HCT116 (cell line): Measurements from ENCODE around the gene PZP. TPM values are rescaled to one million over a fixed set of nuclear protein-coding genes. Genes with fewer than 3 reads are reported as not detected.

ENCODE experiments used
- ATAC-seq: fragments of 200-7000 bp; cut with Tn5 transposase; 2 replicates; pipeline ENCODE4 v1.9.1; 2020; ENCODE audit warnings: mild to moderate bottlenecking, moderate library complexity
- BruUV-seq: library from RNA; stranded (reverse); fragments of 400-500 nt; replicated peaks from 2 replicates; lab custom pipeline; 2021; lab: Mats Ljungman, UMichigan
- CTCF ChIA-PET: fragments of 300-600 bp; sonication (Branson Sonifier 250); formaldehyde crosslinking; loops from one replicate; lab custom pipeline; 2021; ENCODE audit warnings: antibody characterized with exemption; lab: Charles Lee
- POLR2A ChIA-PET: fragments of 300-600, 350-600 bp; sonication (Branson Sonifier 250); formaldehyde crosslinking; loops from one replicate; lab custom pipeline; 2021; ENCODE audit warnings: antibody characterized with exemption; lab: Charles Lee
- RAD21 ChIA-PET, 2 experiments: fragments of 300-600 bp; sonication (Branson Sonifier 250); formaldehyde crosslinking; loops; one replicate each; lab custom pipeline; 2023; ENCODE audit warnings: low total read pairs in 2 of 2; ENCODE audit not compliant: uncharacterized antibody in 2 of 2, unreplicated experiment in 2 of 2, low non-redundant PET in 1 of 2; lab: Charles Lee
- DNase-seq: peaks from one replicate; pipeline ENCODE4 v3.0.0-alpha.2; 2010; ENCODE audit warnings: low read depth, low spot score
- H2AFZ ChIP-seq: fragments of 200-600 bp; shearing (Covaris generic), sonication (generic); 2 replicates; pipeline ENCODE4 v1.6.1; 2017; ENCODE audit warnings: low read depth, mixed run types, mixed read lengths, antibody characterized with exemption, low read length; ENCODE audit not compliant: poor library complexity, severe bottlenecking
- H3K27ac ChIP-seq: 2 replicates; pipeline ENCODE4 v1.5.1; 2012; ENCODE audit warnings: low read depth, low read length
- H3K27me3 ChIP-seq: fragments of 200-600 bp; sonication (generic); 2 replicates; pipeline ENCODE4 v1.6.1; 2016; ENCODE audit warnings: mixed run types, low read length, mixed read lengths; ENCODE audit not compliant: insufficient read depth
- H3K36me3 ChIP-seq, 2 experiments: fragments of 200-500 bp in 1 of 2; fragments of 200-600 bp in 1 of 2; sonication (Bioruptor generic) in 1 of 2; sonication (generic) in 1 of 2; 2 replicates each; pipeline versions ENCODE4 v1.5.1 to v1.6.1; 2014 to 2016; ENCODE audit warnings: low read length in 2 of 2, inconsistent platforms in 1 of 2, mixed read lengths in 1 of 2, mixed run types in 1 of 2; ENCODE audit not compliant: insufficient read depth in 2 of 2, control insufficient read depth in 1 of 2
- H3K4me1 ChIP-seq, 2 experiments: fragments of 200-600 bp in 1 of 2; sonication (generic) in 1 of 2; 2 replicates each; pipeline versions ENCODE4 v1.5.1 to v1.6.1; 2012 to 2017; ENCODE audit warnings: low read length in 2 of 2, inconsistent platforms in 1 of 2, mild to moderate bottlenecking in 1 of 2, mixed read lengths in 1 of 2, mixed run types in 1 of 2, moderate library complexity in 1 of 2; ENCODE audit not compliant: insufficient read depth in 2 of 2, control insufficient read depth in 1 of 2
- H3K4me2 ChIP-seq: fragments of 200-600 bp; sonication (generic); 2 replicates; pipeline ENCODE4 v1.6.1; 2017; ENCODE audit warnings: mixed run types, low read length, mixed read lengths
- H3K4me3 ChIP-seq, 2 experiments: fragments of 200-600 bp in 1 of 2; sonication (generic) in 1 of 2; replicated peaks in 1 of 2; 2 replicates each; pipeline ENCODE4 v1.5.1; 2011 to 2016; ENCODE audit warnings: low read length in 2 of 2, control low read depth in 1 of 2, low read depth in 1 of 2, mild to moderate bottlenecking in 1 of 2, mixed read lengths in 1 of 2, mixed run types in 1 of 2
- H3K79me2 ChIP-seq: fragments of 200-600 bp; sonication (generic); 2 replicates; pipeline ENCODE4 v1.6.1; 2017; ENCODE audit warnings: mild to moderate bottlenecking, mixed run types, low read length, moderate library complexity, mixed read lengths; ENCODE audit not compliant: insufficient read depth
- H3K9ac ChIP-seq: fragments of 200-600 bp; sonication (generic); 2 replicates; pipeline ENCODE4 v1.6.1; 2016; ENCODE audit warnings: low read length, mixed read lengths
- H3K9me2 ChIP-seq: fragments of 200-600 bp; sonication (generic), shearing (Covaris generic); 2 replicates; pipeline ENCODE4 v1.6.1; 2017; ENCODE audit warnings: mixed run types, mild to moderate bottlenecking, moderate library complexity; ENCODE audit not compliant: insufficient read depth
- H3K9me3 ChIP-seq, 2 experiments: fragments of 200-500 bp in 1 of 2; fragments of 200-600 bp in 1 of 2; sonication (Bioruptor generic) in 1 of 2; sonication (generic) in 1 of 2; 2 replicates each; pipeline ENCODE4 v1.6.1; 2014 to 2017; ENCODE audit warnings: low read length in 2 of 2, mixed read lengths in 2 of 2, inconsistent platforms in 1 of 2, low read depth in 1 of 2, mild to moderate bottlenecking in 1 of 2, mixed run types in 1 of 2, moderate library complexity in 1 of 2; ENCODE audit not compliant: control insufficient read depth in 1 of 2, insufficient read depth in 1 of 2
- H4K20me1 ChIP-seq: fragments of 200-600 bp; sonication (generic), shearing (Covaris generic); 2 replicates; pipeline ENCODE4 v1.6.1; 2017; ENCODE audit warnings: mixed run types, mild to moderate bottlenecking, moderate library complexity; ENCODE audit not compliant: insufficient read depth
- ELF1 ChIP-seq: IDR thresholded peaks from 2 replicates; pipeline ENCODE4 v1.6.1; 2012; ENCODE audit warnings: low read depth, borderline replicate concordance
- SIN3A ChIP-seq: IDR thresholded peaks from 2 replicates; pipeline ENCODE4 v1.6.1; 2012; ENCODE audit warnings: low read depth
- intact Hi-C: fragments of 100-400 bp; cut with micrococcal nuclease; formaldehyde crosslinking; loops from 2 replicates; pipeline ENCODE4 v1.10.0; 2022
- total RNA-seq: library from RNA; stranded (reverse); gene quantifications from one replicate; pipeline ENCODE4 v1.2.1, GENCODE V29; 2021; ENCODE audit not compliant: unreplicated experiment

The PZP gene
- total RNA-seq, 1 experiment from 2014 or later, result not detected

DNA sequence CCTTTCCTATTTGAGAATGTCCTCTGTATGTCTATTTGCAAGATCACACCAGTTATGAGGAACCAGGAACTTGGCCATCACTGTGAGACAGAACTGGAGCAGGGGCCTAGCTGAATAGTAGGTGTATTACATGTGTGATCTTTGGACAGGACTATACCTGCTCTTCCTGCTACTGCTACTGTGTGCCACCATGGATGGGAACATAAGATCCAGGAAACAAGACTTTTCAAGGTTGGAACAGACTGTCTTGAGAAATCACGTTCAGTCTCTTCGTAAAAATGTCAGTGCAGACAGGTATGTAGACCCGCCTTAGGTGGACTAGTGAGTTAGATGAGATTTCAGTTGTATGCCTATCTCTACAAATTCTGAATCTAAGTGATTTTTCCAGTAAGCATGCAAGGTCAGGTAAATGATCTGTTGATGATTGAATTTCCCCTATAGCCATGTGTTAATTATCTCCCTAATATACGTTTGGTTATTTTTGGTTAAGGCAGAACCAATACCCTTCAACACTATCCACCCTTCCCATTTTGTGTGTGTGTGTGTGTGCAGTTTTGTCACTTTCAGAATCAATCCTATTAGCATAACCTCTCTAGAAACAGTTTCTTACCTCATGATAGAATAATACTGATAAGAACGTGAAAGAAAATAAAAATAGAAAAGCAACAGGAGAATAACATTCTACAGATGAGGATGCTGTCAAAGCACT, 99.5 kb downstream of the PZP start:
- Histone ChIP-seq H3K27ac (no peak overlapping the region), H3K9me3 (no peaks in the 10 kb centered on the region), H3K79me2 (no peaks in the 10 kb centered on the region), H3K4me2 (no peak overlapping the region), H3K4me3 (no peak overlapping the region), H2AFZ (no peak overlapping the region), H3K27me3 (peaks cover 9% of the 10 kb centered on the region)
- no peak for ATAC-seq
- TF ChIP-seq ELF1, result no peak
- TF ChIP-seq, all 23 proteins: peak for 0
- intact Hi-C loops, result no loop called here
- no peaks in the 10 kb centered on the region for H4K20me1 ChIP-seq
- CTCF ChIA-PET, result no interaction called here
- DNase-seq, result no peak
- BruUV-seq, result no TSS peak
- POLR2A ChIA-PET, result no interaction called here
- H3K9ac ChIP-seq, result no peak overlapping the region
- no peaks in the 10 kb centered on the region for H3K4me1 ChIP-seq
- H3K36me3 ChIP-seq, result no peaks in the 10 kb centered on the region
- RAD21 ChIA-PET, result no interaction called here
- H3K9me2 ChIP-seq, result no peaks in the 10 kb centered on the region

DNA sequence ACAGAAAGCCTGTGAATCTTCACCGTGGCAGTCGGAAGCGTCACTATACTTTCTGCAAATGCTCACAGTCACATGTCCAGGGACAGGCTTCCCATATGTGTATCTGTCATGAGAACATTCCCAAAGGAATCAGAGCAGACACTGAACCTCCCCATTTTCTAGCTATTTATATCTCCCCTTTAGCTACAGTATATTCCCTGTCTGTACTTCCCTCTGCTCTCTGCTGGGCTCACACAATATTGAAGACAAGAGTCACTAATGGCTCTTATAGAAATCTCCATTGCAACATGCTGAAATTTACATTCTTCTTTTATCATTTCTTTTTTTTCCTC, 100.7 kb downstream of the PZP start:
- H2AFZ ChIP-seq, result no peak overlapping the region
- no peak for TF ChIP-seq SIN3A
- TF ChIP-seq, all 23 proteins: peak for 0
- POLR2A ChIA-PET, result no interaction called here
- peaks cover 2% of the 10 kb centered on the region; the same call in 1 of the 2 replicates for H3K27me3 ChIP-seq
- RAD21 ChIA-PET, result no interaction called here
- H3K79me2 ChIP-seq, result no peaks in the 10 kb centered on the region
- no TSS peak for BruUV-seq
- ATAC-seq (no peak), DNase-seq (no peak)
- H3K9me2 ChIP-seq, result no peaks in the 10 kb centered on the region
- H4K20me1 ChIP-seq, result no peaks in the 10 kb centered on the region
- no peak overlapping the region for H3K4me2 ChIP-seq
- no peak overlapping the region for H3K4me3 ChIP-seq
- no peaks in the 10 kb centered on the region for H3K9me3 ChIP-seq
- H3K27ac ChIP-seq, result no peak overlapping the region
- H3K4me1 ChIP-seq, result no peaks in the 10 kb centered on the region
- H3K36me3 ChIP-seq, result no peaks in the 10 kb centered on the region
- CTCF ChIA-PET, result no interaction called here
- intact Hi-C loops, result no loop called here
- H3K9ac ChIP-seq, result no peak overlapping the region
